GM21576 (cell line): ENCODE results near the gene SETD3.

Experiments
- ATAC-seq: cut with Tn5 transposase; IDR thresholded peaks from one replicate; pipeline ENCODE4 v1.9.1; 2021; ENCODE audit warnings: mild to moderate bottlenecking, moderate library complexity; ENCODE audit not compliant: unreplicated experiment

SETD3 gene

GRCh38 chr14:99502989-99503421, 22.3 kb upstream of the SETD3 start:
- no peak for ATAC-seq

DNA sequence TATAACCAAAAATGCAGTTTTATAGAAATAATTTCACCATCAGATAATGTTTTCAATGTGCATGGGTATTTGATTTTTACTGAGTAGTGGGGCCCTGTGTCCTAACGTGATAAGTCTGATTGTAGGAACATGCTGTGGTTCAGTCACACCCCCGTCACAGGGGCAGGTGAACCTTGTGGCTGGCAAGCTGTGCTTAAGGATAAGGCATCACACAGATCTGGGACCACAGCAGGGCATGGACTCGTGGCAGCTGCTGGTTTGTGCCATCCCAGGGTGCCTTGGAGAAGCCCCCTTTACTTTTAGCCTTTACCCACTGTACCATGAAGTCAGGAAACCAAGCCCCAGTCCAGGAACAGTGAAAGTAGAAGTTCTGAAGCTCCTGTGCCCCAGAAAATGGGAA, 17.2 kb upstream of the SETD3 start:
- ATAC-seq = no peak

- no peak for ATAC-seq
Measured at GRCh38 chr14:99497341-99497740, 16.7 kb upstream of the SETD3 start.

DNA sequence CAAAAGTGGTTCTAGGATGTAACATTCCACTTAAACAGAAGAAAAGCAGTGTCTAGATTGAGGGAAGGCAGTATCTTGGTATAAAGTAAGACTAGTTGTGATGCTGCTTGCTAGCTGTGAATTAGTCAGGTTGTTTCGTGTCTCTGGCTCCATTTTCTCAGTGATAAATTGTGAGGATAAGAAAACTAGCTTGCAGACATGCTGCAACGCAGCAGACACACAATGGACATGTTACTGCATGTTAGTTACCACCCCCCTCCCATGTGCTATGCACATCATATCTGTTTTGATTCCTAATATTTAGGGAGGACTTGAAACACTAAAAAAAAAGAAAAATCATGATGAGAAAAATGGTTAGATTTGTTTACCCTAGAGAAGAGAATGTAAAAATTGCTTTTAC, 3.4 kb upstream of the SETD3 start:
- ATAC-seq = no peak

- no peak for ATAC-seq
Measured at GRCh38 chr14:99481745-99482099, 1.1 kb upstream of the SETD3 start.

GRCh38 chr14:99480917-99481744, 472 bp upstream of the SETD3 start, which contains the start of gene CCNK:
Gene CCNK (plus strand): TSS chr14:99481409. CDS start chr14:99492678, 11,269 bp downstream.
- ATAC-seq = peak; percentile 87

GRCh38 chr14:99479160-99479905, 1.3 kb downstream of the SETD3 start:
- no peak for ATAC-seq

- ATAC-seq = no peak
Measured at GRCh38 chr14:99478128-99478527, 2.5 kb downstream of the SETD3 start.

DNA sequence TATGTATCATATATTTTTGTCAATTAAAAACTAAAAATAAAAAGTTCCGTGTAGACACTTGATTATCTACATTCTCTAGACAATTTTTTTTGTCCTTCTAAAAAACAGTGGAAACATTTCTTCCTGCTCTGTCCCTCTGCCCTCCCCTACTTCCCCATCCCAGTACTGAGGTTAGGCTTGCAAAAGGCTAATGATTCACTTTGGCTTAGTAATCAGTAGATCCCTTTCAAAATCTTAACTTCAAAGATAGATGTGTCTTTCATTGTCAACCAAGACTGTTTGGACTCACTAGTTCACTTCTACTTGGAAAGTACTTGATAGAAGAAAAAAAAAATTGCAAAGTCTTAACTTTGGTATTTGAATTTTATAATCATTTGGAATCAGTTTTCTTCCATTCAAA, 3.8 kb downstream of the SETD3 start:
- no peak for ATAC-seq

DNA sequence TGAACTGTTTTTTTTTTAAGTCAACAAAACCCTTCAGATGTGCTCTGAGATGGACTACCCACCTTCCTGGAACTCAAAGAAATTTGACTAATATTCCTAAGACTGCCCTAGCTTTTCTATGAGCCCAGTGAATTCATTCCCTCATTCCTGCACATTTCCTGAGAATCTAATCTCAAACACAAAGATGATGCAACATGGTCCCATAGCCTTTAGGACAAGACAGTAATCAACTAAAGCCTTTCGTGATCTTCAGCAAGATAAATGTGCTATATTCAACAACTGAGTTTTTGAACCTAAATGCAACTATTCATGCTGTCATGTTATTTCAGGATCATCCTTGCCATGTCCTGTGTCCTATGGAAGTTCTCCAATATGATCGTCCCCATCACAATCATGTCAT, 5.0 kb downstream of the SETD3 start:
- ATAC-seq = no peak

DNA sequence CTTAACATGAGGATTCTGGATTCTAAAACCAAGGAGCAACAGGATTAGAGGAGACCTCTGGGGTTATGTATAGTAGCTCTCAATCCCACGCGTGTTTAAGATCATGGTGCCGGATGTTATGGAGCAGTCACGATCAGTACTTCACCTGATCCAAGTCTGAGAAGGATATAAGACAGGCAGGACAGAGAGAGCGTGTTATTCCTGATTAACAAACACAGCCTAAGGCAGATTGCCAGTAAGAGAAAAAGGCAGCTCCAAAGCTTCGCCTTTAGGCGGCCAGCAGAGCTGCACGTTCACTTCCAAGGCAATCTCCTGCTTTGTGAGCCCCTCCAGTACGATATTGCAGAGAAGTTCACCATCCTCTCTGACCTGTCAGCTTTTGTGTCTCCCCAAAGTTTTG, 5.5 kb downstream of the SETD3 start:
- ATAC-seq = no peak

DNA sequence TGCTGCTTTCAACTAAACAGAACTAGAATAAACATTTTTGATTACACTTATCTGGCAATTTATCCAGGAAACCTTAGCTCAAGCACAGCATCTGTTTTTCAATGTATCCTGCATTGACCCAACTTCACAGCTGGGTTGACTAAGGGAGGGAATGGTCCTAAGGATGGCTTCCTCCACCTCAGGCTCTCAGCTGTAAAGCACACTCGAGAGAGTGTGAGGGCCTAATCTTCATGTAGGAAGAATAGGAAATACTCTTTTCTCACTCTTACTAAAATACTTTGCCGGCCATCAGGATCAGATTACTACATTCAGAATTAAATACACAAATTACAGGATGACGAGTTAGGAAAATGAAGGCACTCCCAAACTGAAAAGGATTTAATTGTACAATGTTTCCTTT, 7.2 kb downstream of the SETD3 start:
- no peak for ATAC-seq

DNA sequence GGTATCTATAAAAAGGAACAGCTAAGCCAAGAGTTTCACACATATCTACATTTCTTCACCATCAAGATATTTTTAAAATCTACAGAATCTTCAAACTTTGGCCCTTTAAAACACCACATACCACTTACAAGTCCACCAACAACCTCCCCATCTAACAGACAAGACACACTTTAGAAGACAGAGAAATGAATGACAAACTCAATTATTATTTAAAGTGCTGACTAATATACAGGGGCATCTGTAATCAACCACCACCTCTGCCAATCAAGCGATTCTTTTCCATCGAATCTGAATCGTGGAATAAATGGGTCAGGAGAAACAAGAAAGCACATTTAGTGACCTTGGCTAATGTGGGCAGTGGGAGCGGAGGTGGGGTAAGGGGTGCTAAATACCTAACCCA, 7.7 kb downstream of the SETD3 start:
- no peak for ATAC-seq

- no peak for ATAC-seq
Measured at GRCh38 chr14:99471731-99472130, 8.9 kb downstream of the SETD3 start.

DNA sequence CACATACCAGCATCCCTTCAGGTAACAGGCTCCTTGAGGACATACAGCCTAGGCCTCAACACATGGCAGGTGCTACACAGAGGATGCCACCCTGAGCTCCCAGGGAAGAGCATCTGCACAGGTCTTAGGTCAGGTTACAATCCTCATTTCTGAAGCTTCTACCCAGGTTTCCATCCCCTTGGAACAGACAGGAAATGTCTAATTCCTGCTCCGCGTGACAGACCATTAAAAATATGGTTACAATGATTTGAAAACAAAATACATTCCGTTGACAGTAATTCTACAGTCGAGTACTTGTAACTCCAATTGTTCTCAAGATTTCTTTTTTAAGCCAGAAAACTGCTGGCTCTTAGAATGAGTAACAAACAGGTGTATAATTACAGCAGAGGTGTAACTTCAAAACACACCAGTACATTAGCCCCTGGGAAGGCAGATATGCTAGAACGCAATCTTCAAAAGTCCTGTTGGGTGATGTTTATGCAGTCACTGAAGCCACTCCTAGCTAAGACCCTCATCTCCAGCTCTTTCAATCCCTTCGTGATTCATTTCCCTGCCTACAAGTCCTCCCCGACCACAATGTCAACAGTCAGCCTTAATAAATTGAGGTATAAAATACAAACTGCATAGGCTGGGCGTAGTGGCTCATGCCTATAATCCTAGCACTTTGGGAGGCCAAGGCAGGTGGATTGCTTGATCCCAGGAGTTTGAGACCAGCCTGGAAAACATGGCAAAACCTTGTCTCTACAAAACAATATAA, 11.6 kb downstream of the SETD3 start:
- no peak for ATAC-seq

DNA sequence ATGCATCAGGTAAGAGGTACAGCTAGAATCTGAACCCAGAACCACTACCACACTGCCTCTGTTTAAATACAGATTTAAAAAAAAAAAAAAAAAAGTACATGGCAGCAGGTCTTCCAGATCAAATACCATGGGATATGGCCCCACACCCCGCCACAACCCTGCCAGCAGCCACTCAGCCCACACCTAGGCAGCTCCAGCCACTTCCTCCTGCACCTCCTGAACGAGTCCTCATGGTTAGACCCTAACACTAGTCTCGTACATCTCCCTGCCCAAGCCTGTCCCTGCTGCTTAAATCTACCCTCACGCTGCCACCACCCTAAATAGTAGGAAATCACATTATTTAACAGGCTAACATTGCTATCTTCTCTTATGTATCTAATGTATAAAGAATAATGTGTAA, 12.6 kb downstream of the SETD3 start:
- ATAC-seq = no peak

DNA sequence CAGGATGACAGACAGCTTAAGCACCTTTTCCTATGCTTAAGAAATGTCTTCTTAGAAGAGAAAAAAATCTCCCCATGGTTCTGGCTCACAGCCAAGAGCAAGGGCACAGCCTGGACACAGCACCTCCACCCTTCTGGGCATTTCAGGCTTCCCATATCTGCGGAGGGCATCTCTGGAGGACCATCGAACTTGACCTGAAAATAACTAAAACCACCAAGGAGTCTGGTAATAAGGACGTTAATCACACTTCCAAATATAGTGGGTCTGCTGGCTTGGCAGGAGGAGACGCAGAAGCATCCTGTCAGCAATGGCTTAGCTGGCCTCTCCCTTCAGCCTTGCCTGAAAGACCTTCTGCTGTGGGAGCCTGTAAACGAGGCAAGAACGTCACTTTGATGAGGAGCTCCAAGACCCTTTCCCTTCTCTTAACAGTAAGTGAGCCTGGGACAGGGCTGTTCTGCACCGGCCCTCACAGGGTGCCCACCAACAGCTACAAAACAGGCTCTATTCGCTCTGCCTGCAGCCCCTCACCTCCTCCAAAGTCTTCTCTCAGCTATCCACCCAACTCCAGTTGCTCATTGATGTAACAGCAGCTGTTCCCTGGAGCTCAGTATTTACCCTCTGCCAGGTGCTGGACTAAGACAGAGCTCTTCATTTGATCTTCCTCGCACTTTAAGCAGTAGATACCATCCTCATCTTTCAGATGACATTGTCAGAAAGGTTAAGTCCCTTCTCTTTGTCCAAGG, 13.2 kb downstream of the SETD3 start:
- no peak for ATAC-seq

DNA sequence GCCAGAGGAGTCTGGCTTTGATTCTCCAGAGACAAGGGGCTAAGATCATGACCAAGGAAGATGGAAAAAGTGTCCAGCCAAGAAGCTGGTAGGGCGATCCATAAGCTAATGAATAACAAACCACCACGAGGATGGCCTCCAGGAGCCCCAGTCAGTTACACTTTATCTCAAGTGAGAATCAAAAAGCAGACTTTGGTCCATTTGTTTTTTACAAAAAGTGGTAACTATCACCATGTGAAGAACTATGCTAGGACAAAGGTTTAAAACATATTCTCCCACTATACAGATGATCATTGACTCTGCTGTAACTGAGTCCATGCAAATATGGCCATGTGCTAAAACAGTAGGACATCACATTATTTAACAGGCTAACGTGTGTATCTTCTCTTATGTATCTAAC, 13.9 kb downstream of the SETD3 start:
- ATAC-seq = no peak

- ATAC-seq = no peak
Measured at GRCh38 chr14:99465288-99465687, 15.4 kb downstream of the SETD3 start.

GRCh38 chr14:99463974-99464373, 16.7 kb downstream of the SETD3 start:
- ATAC-seq = no peak

GRCh38 chr14:99462210-99462609, 18.4 kb downstream of the SETD3 start:
- no peak for ATAC-seq
